Measurements from ENCODE around the gene GAB1.

Gene GAB1

GRCh38 chr4:143336781-143337599 lies at the start of gene GAB1:
TSS of gene GAB1 (plus strand) at chr4:143336876. CDS start at chr4:143337189, 313 bp downstream.
- DNase-seq (ENCODE audit: low read depth, low spot score), result no peak

DNA sequence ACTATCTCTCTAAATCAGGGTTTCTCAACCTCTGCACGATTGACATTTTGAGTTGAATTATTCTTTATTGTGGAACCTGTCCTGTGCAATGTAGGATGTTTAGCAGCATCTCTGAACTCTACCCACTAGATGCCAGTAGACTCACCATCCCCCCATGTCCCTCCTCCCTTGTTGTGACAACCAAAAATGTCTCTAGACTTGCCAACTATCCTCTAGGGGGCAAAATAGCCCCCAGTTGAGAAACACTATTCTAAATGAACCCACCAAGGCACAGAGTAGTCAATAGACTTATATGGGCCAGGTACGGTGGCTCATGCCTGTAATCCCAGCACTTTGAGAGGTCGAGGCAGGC lies 49.1 kb upstream of the GAB1 start:
- DNase-seq (ENCODE audit: low read depth, low spot score), result no peak

GRCh38 chr4:143288171-143288570 lies 48.5 kb upstream of the GAB1 start:
- DNase-seq (ENCODE audit: low read depth, low spot score), result no peak

DNA sequence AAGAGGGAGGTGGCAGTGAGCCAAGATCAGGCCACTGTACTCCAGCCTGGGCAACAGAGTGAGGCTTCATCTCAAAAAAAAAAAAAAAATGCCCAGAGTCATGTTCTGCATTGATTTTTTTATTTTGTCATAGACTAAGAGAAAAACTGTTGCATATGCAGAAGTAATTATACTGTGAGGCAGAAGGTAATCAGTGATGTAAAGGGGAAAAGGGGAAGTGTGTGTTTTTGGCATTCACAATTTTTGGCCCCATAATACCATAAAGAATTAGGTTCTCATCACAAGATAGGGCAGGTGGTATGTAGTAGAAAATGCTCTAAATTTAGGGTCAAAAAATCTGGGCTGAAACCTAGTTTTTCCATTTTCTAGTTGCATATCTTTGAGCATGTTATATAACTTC lies 47.3 kb upstream of the GAB1 start:
- no peak for DNase-seq (ENCODE audit: low read depth, low spot score)

DNA sequence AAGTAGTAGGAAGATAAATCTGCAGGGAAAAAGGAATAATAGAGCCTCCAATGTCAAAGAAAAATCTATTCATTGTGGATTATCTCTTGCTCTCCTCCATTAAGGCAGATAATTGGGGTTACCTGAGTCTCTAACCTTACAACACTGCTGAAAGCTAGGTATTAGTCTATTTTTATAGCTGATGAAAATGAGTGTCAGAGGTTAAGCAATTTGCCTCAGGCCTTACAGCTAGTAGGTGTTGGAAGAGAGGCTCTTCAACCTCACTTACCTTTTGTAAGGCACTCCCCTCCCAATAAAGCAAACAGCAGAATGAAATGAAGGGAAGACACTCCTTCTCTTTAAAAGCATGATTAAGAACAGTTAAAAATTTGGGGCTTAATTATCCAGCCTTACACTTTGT lies 45.4 kb upstream of the GAB1 start:
- no peak for DNase-seq (ENCODE audit: low read depth, low spot score)

- DNase-seq (ENCODE audit: low read depth, low spot score), result no peak
Observed at GRCh38 chr4:143292858-143293257, 43.8 kb upstream of the GAB1 start.

DNA sequence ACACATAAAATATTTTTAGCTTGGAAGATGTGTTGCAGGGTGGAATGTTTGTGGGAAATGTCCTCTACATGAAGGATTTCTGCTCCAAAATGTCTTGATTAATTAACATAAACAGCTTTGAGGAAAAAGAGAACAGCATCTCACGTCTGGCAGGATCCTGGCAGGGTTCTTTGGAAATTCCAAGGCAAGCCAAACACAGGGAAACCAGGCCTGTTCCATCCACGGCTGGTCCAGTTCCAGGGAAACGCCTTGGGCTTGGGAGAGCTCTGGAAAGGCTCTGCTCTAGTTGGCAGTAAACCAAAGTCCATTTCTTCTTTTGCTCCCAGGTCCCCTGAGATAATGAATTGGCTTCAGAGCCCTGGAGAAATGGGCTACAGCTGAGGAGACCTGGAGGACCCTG lies 42.4 kb upstream of the GAB1 start:
- DNase-seq (ENCODE audit: low read depth, low spot score), result no peak

DNA sequence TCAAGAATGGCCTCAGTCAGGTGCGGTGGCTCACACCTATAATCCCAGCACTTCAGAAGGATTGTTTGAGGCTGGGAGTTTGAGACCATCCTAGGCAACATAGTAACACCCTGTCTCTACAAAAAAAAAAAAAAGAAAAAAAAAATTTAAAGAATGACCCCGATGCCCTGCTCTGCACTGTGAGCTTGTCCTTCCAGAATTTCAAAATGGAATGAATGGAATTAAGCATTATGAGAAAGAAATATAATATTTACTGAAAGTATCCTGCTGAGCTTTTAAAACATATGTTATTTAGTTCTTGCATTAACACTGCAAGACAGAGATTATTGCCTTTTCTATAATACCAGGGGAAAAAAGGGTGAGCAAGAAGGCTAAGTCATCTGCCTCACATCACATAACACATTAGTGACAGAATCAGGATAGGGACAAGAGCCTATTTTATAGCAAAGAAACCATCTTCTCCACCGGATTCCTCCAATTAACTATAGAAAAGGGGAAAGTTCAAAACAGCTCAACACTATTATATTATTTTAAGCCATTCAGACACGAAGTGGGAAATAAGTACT lies 41.9 kb upstream of the GAB1 start:
- no peak for DNase-seq (ENCODE audit: low read depth, low spot score)

DNA sequence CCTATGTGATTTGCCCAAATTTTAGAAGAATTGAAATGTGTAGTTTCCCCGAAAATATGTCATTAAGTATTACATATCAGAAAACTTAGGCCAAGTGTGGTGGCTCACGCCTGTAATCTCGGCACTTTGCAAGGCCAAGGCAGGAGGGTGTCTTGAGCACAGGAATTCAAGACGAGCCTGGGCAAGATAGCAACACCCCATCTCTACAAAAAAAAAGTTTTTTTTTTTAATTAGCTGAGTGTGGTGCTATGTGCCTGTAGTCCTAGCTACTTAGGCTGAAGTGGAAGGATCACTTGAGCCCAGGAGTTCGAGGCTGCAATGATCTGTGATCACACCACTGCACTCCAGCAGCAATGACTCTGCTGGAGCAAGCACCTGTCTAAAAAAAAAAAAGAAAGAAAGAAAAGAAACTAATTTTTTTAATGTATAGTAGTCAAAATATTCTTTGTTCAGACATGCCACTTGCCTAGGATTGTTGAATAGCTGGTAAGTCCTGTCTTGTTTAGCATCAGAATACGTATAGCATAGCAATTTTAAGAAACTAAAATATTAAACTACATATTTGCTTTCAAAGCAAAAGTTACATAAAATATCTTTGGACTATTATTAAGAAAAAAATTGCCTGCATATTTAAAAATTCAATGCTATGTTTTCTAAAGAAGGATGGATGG lies 40.1 kb upstream of the GAB1 start:
- DNase-seq (ENCODE audit: low read depth, low spot score), result no peak

- DNase-seq (ENCODE audit: low read depth, low spot score), result no peak
Observed at GRCh38 chr4:143300860-143301259, 35.8 kb upstream of the GAB1 start.

DNA sequence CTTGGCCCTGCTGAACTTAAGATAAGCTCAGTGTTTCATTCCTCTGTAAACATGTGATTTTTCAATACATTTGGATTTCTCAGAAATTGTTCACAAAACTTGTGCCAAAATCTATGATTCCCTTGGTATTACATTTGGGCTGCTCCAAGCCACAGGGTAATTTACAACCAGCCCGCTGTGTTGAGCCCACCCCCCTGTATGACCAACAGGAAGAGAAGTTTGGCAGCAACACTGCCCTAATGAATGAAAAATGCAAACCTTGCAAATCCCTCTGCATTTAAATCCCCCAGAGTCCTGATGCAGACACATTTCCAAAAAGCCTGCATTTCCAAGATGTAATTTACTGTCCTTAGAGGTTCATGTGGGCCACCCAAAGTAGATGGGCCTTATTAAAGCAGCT lies 34.1 kb upstream of the GAB1 start:
- DNase-seq (ENCODE audit: low read depth, low spot score), result no peak

DNA sequence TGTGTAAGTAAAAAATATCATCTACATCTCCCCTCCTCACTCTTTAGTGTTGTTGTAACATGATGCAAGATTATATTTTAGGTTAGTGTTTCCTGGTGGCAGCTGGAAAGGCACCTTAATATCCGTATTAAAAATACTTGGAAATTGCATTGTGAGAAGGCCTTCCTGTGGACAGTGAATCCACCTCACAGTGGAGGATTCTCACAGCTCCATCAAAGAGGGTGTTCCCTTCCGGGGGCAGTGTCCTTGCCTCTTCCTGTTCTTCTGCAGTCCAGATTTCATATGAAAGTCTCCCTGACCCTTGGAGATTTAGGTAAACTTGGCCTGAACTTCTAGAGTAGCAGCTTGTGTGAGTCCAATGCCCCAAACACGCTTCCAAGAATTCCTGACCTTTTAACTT lies 29.9 kb upstream of the GAB1 start:
- no peak for DNase-seq (ENCODE audit: low read depth, low spot score)

GRCh38 chr4:143307531-143307930 lies 29.1 kb upstream of the GAB1 start:
- DNase-seq (ENCODE audit: low read depth, low spot score), result no peak

DNA sequence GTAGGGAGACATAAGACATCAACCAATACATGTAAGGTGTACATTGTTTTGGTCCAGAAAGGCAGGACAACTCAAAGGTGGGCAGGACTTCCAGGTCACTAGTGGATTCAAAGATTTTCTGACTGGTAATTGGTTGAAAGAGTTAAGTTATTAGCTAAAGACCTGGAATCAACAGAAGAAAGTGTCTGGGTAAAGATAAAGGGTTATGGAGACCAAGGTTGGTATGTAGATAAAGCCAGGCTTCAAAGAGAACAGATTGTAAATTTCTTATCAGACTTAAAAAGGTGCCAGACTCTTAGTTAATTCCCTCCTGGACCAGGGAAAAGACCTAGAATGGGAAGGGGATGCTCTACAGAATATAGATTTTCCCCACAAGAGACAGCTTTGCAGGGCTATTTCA lies 28.3 kb upstream of the GAB1 start:
- DNase-seq (ENCODE audit: low read depth, low spot score), result no peak

- DNase-seq (ENCODE audit: low read depth, low spot score), result no peak
Observed at GRCh38 chr4:143311924-143312323, 24.8 kb upstream of the GAB1 start.

GRCh38 chr4:143313521-143313920 lies 23.2 kb upstream of the GAB1 start:
- DNase-seq (ENCODE audit: low read depth, low spot score), result no peak

DNA sequence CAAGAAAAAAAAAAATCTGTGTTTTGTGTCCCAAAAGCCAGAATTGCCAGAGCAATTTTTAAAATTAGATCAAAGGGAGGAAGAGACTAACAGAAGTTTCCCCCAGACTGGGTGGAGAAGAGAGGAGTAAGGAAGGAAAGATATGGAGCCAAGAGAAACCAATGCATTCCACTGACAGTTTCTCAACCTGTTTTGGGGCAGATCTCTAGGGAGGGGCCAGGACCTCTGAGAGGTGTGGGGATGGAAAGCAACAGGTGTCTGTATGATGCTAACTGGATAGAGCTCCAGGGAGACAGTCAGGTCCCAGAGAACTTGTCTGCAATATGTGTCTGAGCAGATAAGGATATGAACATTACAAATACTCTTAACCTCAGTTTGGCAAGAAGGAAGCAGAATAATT lies 22.7 kb upstream of the GAB1 start:
- no peak for DNase-seq (ENCODE audit: low read depth, low spot score)

- no peak for DNase-seq (ENCODE audit: low read depth, low spot score)
Observed at GRCh38 chr4:143320113-143320512, 16.6 kb upstream of the GAB1 start.

GRCh38 chr4:143326735-143327134 lies 9.9 kb upstream of the GAB1 start:
- no peak for DNase-seq (ENCODE audit: low read depth, low spot score)

GRCh38 chr4:143329985-143330384 lies 6.7 kb upstream of the GAB1 start:
- no peak for DNase-seq (ENCODE audit: low read depth, low spot score)

- peak; percentile 81 for DNase-seq (ENCODE audit: low read depth, low spot score)
Observed at GRCh38 chr4:143335979-143336780, 496 bp upstream of the GAB1 start.

GRCh38 chr4:143337600-143338287 lies 1.1 kb downstream of the GAB1 start:
- no peak for DNase-seq (ENCODE audit: low read depth, low spot score)

Measured in smooth muscle cell of the brain vasculature (primary cell).